ENCODE data around the gene GRM6.

The GRM6 gene

DNA sequence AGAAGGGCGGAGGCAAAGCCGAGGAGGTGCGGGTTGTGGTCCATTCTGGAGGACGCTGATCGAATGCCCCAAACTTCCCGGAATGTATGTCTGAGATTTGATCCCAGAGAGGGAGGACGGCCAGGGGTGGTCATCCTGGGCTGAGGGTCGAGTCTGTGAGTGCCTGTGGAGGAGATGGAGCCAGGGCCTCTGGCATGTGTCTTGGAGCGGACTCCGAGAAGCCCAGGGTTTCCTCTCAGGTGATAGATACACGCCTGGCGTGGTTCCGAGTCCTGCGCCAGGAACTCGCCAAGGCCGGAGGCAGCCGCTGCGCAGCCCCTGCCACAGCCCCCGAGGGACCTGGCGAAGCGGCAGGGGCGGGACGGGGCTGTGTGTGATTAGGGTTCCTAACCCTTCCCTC is 53.8 kb downstream of the GRM6 start:
- Mint-ChIP-seq H3K4me3 (no peak overlapping the region), H3K27me3 (no peaks in the 10 kb centered on the region), H3K4me1 (no peaks in the 10 kb centered on the region), H3K27ac (ENCODE audit: low read depth) (no peak overlapping the region), H3K9me3 (peaks cover 38% of the 10 kb centered on the region), H3K36me3 (ENCODE audit: insufficient read depth) (no peaks in the 10 kb centered on the region)
- DNase-seq (ENCODE audit: low spot score in 2 of 2) = no peak
- ATAC-seq (replicated peaks; ENCODE audit: extremely low read depth, poor library complexity, severe bottlenecking) = no peak

GRCh38 chr5:178940569-178941360 is 54.4 kb downstream of the GRM6 start, which contains the start of gene ZNF454:
ZNF454 (plus strand) TSS chr5:178941198; CDS start chr5:178942792, 1,594 bp downstream.
- Mint-ChIP-seq H3K4me3 (no peak within 1 kb of the TSS), H3K4me1 (no peaks in the 10 kb centered on the region), H3K36me3 (ENCODE audit: insufficient read depth) (no peaks in the 10 kb centered on the region), H3K27me3 (no peaks in the 10 kb centered on the region), H3K9me3 (peaks cover 43% of the 10 kb centered on the region), H3K27ac (ENCODE audit: low read depth) (no peak within 1 kb of the TSS)
- ATAC-seq (replicated peaks; ENCODE audit: extremely low read depth, poor library complexity, severe bottlenecking) = no peak
- DNase-seq (ENCODE audit: low spot score in 2 of 2) = no peak

DNA sequence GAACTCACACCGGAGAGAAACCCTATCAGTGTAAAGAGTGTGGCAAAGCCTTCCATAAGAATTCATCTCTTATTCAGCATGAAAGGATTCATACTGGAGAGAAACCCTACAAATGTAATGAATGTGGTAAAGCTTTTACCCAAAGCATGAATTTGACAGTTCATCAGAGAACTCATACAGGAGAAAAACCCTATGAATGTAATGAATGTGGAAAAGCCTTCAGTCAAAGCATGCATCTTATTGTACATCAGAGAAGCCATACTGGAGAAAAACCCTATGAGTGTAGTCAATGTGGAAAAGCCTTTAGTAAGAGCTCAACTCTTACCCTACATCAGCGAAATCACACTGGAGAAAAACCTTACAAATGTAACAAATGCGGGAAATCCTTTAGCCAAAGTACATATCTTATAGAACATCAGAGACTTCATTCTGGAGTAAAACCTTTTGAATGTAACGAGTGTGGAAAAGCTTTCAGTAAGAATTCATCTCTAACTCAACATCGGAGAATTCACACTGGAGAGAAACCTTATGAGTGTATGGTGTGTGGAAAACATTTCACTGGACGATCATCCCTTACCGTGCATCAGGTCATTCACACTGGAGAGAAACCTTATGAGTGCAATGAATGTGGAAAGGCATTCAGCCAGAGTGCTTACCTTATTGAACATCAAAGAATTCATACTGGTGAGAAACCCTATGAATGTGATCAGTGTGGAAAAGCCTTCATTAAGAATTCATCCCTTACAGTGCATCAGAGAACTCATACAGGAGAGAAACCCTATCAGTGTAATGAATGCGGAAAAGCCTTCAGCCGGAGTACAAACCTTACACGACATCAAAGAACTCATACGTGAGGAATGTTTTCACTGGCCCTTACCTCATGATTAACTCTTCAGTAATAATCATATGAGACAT is 63.0 kb downstream of the GRM6 start:
- peaks cover 69% of the 10 kb centered on the region for H3K9me3 Mint-ChIP-seq
- no peaks in the 10 kb centered on the region for H3K4me1 Mint-ChIP-seq
- ATAC-seq (replicated peaks; ENCODE audit: extremely low read depth, poor library complexity, severe bottlenecking) (no peak), DNase-seq (ENCODE audit: low spot score in 2 of 2) (no peak)
- H3K27ac Mint-ChIP-seq (ENCODE audit: low read depth) = no peak overlapping the region
- no peak overlapping the region for H3K4me3 Mint-ChIP-seq
- H3K27me3 Mint-ChIP-seq = no peaks in the 10 kb centered on the region
- H3K36me3 Mint-ChIP-seq (ENCODE audit: insufficient read depth) = no peaks in the 10 kb centered on the region

Data from central memory CD8-positive, alpha-beta T cell (primary cell).